ENCODE data around the gene TMEM30B. TPM values are rescaled to one million over a fixed set of nuclear protein-coding genes. Genes with fewer than 3 reads are reported as not detected.

TMEM30B gene
- total RNA-seq, 1 donor from 2014 or later: 0.07 TPM

DNA sequence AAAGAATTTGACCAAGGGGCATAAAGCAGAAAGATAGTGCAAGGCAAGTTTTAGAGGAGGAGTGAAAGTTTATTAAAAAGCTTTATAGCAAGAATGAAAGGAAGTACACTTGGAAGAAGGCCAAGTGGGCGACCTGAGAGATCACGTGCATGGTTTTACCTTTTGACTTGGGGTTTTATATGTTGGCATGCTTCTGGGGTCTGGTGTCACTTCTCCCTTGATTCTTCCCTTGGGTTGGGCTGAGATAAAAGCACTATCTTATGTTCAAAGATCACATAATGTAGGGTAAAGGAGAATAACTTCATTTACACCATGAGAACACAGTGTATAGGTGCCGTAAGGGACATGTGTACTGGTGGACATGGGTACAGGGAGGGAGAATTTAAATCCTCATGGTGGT is 17.7 kb upstream of the TMEM30B start:
- Mint-ChIP-seq H3K36me3 (ENCODE audit: low read depth) (no peaks in the 10 kb centered on the region), H3K27me3 (ENCODE audit: low read depth) (peaks cover 52% of the 10 kb centered on the region), H3K4me3 (no peak overlapping the region), H3K27ac (ENCODE audit: unreplicated experiment) (no peak overlapping the region), H3K4me1 (no peaks in the 10 kb centered on the region), H3K9me3 (no peaks in the 10 kb centered on the region)
- TF ChIP-seq, protein P1, sequence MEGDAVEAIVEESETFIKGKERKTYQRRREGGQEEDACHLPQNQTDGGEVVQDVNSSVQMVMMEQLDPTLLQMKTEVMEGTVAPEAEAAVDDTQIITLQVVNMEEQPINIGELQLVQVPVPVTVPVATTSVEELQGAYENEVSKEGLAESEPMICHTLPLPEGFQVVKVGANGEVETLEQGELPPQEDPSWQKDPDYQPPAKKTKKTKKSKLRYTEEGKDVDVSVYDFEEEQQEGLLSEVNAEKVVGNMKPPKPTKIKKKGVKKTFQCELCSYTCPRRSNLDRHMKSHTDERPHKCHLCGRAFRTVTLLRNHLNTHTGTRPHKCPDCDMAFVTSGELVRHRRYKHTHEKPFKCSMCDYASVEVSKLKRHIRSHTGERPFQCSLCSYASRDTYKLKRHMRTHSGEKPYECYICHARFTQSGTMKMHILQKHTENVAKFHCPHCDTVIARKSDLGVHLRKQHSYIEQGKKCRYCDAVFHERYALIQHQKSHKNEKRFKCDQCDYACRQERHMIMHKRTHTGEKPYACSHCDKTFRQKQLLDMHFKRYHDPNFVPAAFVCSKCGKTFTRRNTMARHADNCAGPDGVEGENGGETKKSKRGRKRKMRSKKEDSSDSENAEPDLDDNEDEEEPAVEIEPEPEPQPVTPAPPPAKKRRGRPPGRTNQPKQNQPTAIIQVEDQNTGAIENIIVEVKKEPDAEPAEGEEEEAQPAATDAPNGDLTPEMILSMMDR (conservative IDR thresholded peaks at IDR 0.05): no peak
- DNase-seq (ENCODE audit: low read depth, low spot score): no peak

DNA sequence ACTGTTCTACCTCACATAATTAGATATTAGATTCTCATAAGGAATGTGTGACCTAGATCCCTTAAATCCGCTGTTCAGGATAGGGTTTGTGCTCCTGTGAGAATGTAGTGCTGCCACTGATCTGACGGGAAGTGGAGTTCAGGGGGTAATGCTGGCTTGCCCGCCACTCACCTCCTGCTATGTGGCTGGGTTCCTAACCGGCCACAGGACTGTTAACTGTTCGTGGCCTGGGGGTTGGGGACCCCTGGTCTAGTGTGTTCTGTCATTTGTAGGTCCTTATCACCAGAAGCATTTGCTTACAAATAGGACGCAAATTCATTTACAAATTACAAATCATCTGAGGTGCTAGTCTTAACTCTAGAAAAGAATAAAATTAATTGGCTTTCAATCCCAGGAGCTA is 16.4 kb upstream of the TMEM30B start:
- Mint-ChIP-seq H3K36me3 (ENCODE audit: low read depth) (no peaks in the 10 kb centered on the region), H3K27ac (ENCODE audit: unreplicated experiment) (no peak overlapping the region), H3K27me3 (ENCODE audit: low read depth) (peaks cover 54% of the 10 kb centered on the region), H3K4me1 (no peaks in the 10 kb centered on the region), H3K9me3 (no peaks in the 10 kb centered on the region), H3K4me3 (no peak overlapping the region)
- DNase-seq (ENCODE audit: low read depth, low spot score): no peak
- TF ChIP-seq, protein P1 (conservative IDR thresholded peaks at IDR 0.05): no peak

DNA sequence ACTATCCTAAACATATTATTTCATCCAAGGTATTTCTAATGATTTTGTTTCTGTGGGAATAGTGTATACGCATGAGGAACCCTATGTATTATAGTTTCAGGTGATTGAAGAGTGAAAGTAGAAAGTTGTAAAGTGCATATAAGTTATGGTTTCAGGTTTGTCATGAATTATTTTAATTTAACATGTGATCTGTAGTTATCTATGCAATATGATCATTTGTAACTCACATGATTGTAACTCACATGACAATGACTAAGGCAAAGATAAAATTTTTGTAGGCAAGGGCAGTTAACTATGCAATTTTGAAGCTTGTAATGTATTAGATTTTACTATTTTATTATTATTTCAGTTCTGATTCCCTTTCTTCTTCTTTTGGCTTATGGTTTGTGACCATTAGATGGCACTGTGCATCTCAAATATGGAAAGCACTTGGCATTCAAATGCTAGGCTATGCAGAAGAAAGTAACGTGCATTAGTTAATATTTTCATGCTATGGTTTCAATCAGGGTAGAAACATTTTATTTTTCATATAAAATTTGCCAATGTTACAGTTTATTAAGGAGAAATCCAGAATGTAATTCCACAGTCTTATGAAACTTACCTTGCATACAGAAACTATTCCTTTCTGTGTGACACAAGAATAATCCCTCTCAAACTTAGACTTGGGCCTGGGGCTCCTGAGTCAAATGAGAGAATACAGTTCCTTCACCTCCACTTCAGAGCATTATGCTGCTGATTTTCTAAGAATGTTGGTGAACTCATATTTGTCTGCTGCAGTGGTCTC is 15.8 kb upstream of the TMEM30B start:
- H3K9me3 Mint-ChIP-seq: no peaks in the 10 kb centered on the region
- H3K27ac Mint-ChIP-seq (ENCODE audit: unreplicated experiment): no peak overlapping the region
- H3K4me1 Mint-ChIP-seq: no peaks in the 10 kb centered on the region
- DNase-seq (ENCODE audit: low read depth, low spot score): no peak
- peaks cover 49% of the 10 kb centered on the region for H3K27me3 Mint-ChIP-seq (ENCODE audit: low read depth)
- H3K4me3 Mint-ChIP-seq: no peak overlapping the region
- H3K36me3 Mint-ChIP-seq (ENCODE audit: low read depth): no peaks in the 10 kb centered on the region
- TF ChIP-seq, protein P1 (conservative IDR thresholded peaks at IDR 0.05): peak; percentile 79

DNA sequence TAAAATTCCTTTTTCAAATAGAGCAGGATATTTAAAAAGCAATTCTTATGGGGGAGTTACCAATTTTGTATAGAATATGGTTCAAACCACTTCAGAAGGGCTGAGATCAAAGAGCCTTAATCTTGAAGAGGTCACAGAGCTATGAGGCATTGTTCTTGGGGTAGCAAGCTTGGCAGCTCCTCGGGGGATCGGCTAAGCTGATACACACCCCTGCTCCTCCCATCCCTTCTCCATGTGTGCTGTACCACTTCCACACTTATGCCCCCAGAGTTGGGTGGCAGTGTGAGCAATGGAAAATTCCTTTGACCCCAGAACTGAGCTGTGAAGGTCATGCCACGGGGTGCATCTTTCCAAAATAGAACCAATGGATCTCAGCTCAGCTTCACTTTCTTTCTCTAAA is 15.0 kb upstream of the TMEM30B start:
- no peak overlapping the region for H3K4me3 Mint-ChIP-seq
- no peak for DNase-seq (ENCODE audit: low read depth, low spot score)
- no peaks in the 10 kb centered on the region for H3K9me3 Mint-ChIP-seq
- no peak overlapping the region for H3K27ac Mint-ChIP-seq (ENCODE audit: unreplicated experiment)
- H3K27me3 Mint-ChIP-seq (ENCODE audit: low read depth): peaks cover 44% of the 10 kb centered on the region
- H3K4me1 Mint-ChIP-seq: no peaks in the 10 kb centered on the region
- no peaks in the 10 kb centered on the region for H3K36me3 Mint-ChIP-seq (ENCODE audit: low read depth)
- TF ChIP-seq, protein P1 (conservative IDR thresholded peaks at IDR 0.05): no peak

DNA sequence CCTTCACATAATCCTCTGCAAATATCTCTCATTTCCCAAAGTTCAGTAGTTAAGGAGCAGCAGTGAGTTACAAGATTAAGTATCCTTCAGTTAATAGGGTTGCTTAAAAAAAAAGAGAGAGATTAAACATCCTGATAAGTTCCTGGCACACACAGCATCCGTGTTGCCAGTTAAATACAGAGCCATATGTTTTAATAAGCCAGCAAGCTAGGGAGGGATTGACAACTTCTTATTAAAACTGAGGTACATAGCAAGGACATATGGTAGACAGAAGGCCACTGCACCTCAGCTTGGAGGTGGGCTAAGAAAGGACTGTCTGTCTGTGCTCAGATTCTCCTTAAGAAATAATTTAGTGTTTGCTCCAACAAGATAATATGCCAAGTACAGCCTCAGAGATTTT is 9.6 kb upstream of the TMEM30B start:
- no peaks in the 10 kb centered on the region for H3K36me3 Mint-ChIP-seq (ENCODE audit: low read depth)
- TF ChIP-seq, protein P1 (conservative IDR thresholded peaks at IDR 0.05): no peak
- no peak overlapping the region for H3K27ac Mint-ChIP-seq (ENCODE audit: unreplicated experiment)
- H3K9me3 Mint-ChIP-seq: no peaks in the 10 kb centered on the region
- H3K27me3 Mint-ChIP-seq (ENCODE audit: low read depth): peaks cover 30% of the 10 kb centered on the region
- H3K4me1 Mint-ChIP-seq: no peaks in the 10 kb centered on the region
- H3K4me3 Mint-ChIP-seq: no peak overlapping the region
- no peak for DNase-seq (ENCODE audit: low read depth, low spot score)

Measured in neural crest cell (in vitro differentiated cells).